HepG2 (cell line): ENCODE measurements around the gene RBCK1. TPM values are rescaled to one million over a fixed set of nuclear protein-coding genes. Genes with fewer than 3 reads are reported as not detected.
A peak's percentile ranks its signal among the peaks of the same experiment; 100 is the strongest.

Experiments
- ADNP ChIP-seq: sonication (generic); formaldehyde crosslinking; IDR thresholded peaks from 2 replicates; pipeline ENCODE4 v1.4.0; 2020; ENCODE audit warnings: missing genetic modification reagents
- CEBPG ChIP-seq: IDR thresholded peaks from 2 replicates; pipeline ENCODE4 v1.6.1; 2016
- HNF4G ChIP-seq, 2 experiments: sonication (generic) in 1 of 2; formaldehyde crosslinking in 1 of 2; IDR thresholded peaks; 2 replicates each; pipeline versions ENCODE4 v1.4.0 to v1.6.1; 2011 to 2020; ENCODE audit warnings: borderline replicate concordance in 2 of 2, low read depth in 2 of 2, mild to moderate bottlenecking in 2 of 2, low read length in 1 of 2, missing genetic modification reagents in 1 of 2, moderate library complexity in 1 of 2
- JUNB ChIP-seq: sonication (generic); formaldehyde crosslinking; IDR thresholded peaks from 2 replicates; pipeline ENCODE4 v1.8.0; 2022; ENCODE audit warnings: missing genetic modification reagents, mild to moderate bottlenecking, borderline replicate concordance
- NBN ChIP-seq: fragments of 450-650 bp; conservative IDR thresholded peaks from 2 replicates; pipeline ENCODE4 v1.6.1; 2017
- NCOA1 ChIP-seq: sonication (generic); formaldehyde crosslinking; IDR thresholded peaks from 2 replicates; pipeline ENCODE4 v1.9.0; 2021; ENCODE audit warnings: missing genetic modification reagents
- SMAD3 ChIP-seq: sonication (generic); formaldehyde crosslinking; IDR thresholded peaks from 2 replicates; pipeline ENCODE4 v1.4.0; 2020; ENCODE audit warnings: missing genetic modification reagents
- SRY ChIP-seq: sonication (generic); formaldehyde crosslinking; IDR thresholded peaks from 2 replicates; pipeline ENCODE4 v1.8.0; 2022; ENCODE audit warnings: mild to moderate bottlenecking, missing genetic modification reagents
- TCF12 ChIP-seq, 2 experiments: fragments of 450-650 bp in 1 of 2; sonication (generic) in 1 of 2; formaldehyde crosslinking in 1 of 2; IDR thresholded peaks; 2 replicates each; pipeline versions ENCODE4 v1.6.1 to v1.8.0; 2017 to 2022; ENCODE audit warnings: antibody characterized with exemption in 1 of 2, mild to moderate bottlenecking in 1 of 2, missing genetic modification reagents in 1 of 2, moderate library complexity in 1 of 2
- U2AF2 ChIP-seq: fragments of 200-400 bp; formaldehyde crosslinking; IDR thresholded peaks from 2 replicates; pipeline ENCODE4 v1.6.1; 2017; ENCODE audit warnings: low read depth, mild to moderate bottlenecking, low read length
- ZFP1 ChIP-seq: IDR thresholded peaks from 2 replicates; pipeline ENCODE4 v1.6.1; 2016
- ZNF34 ChIP-seq: sonication (generic); formaldehyde crosslinking; IDR thresholded peaks from 2 replicates; pipeline ENCODE4 v1.4.0; 2020; ENCODE audit warnings: mild to moderate bottlenecking, missing genetic modification reagents, borderline replicate concordance
- ZNF614 ChIP-seq: IDR thresholded peaks from 2 replicates; pipeline ENCODE4 v1.6.1; 2018; ENCODE audit warnings: missing biosample characterization, missing genetic modification reagents, inconsistent platforms, borderline replicate concordance
- polyA plus RNA-seq, 8 experiments: library from polyadenylated mRNA; depleted of rRNA in 3 of 8; stranded (reverse) in 7 of 8; unstranded in 1 of 8; fragments of >200 nt; fragmentation: Illumina TruSeq in 4 of 8; extraction: Trizol in 4 of 8; gene quantifications; 2 replicates each; pipeline versions ENCODE4 v1.2.1 to v1.2.3, GENCODE V29; 2011 to 2016; ENCODE audit warnings: low read depth in 4 of 8, missing spikeins in 1 of 8, mixed read lengths in 1 of 8; ENCODE audit not compliant: insufficient read depth in 1 of 8
- total RNA-seq, 5 experiments: library from RNA; depleted of rRNA; stranded (reverse); fragments of >200 nt; fragmentation: Illumina TruSeq; extraction: Trizol; gene quantifications; 2 replicates each; pipeline ENCODE4 v1.2.3, GENCODE V29; 2016; ENCODE audit warnings: low read depth in 1 of 5
- TF ChIP-seq, protein P1 (sequence below): sonication (generic); formaldehyde crosslinking; IDR thresholded peaks from 2 replicates; pipeline ENCODE4 v1.4.0; 2020; ENCODE audit warnings: missing genetic modification reagents, borderline replicate concordance
- TF ChIP-seq, protein P2 (sequence below): sonication (generic); formaldehyde crosslinking; IDR thresholded peaks from 2 replicates; pipeline ENCODE4 v1.4.0; 2020; ENCODE audit warnings: missing genetic modification reagents
- TF ChIP-seq, protein P3 (sequence below): IDR thresholded peaks from 2 replicates; pipeline ENCODE4 v1.6.1; 2012; ENCODE audit warnings: low read depth, low read length, improper control_type of control experiment
- TF ChIP-seq, protein P4 (sequence below): sonication (generic); formaldehyde crosslinking; IDR thresholded peaks from 2 replicates; pipeline ENCODE4 v1.5.1; 2020; ENCODE audit warnings: mild to moderate bottlenecking, missing genetic modification reagents, moderate library complexity
- TF ChIP-seq, protein P5 (sequence below): sonication (generic); formaldehyde crosslinking; IDR thresholded peaks from 2 replicates; pipeline ENCODE4 v1.8.0; 2022; ENCODE audit warnings: missing genetic modification reagents, mild to moderate bottlenecking, inconsistent platforms, borderline replicate concordance

RBCK1 gene
- total and polyA plus RNA-seq, 2 of the 13 experiments (the other 11 are each of a cell fraction or from before 2014, with no cell fraction given) = 149 to 215 TPM

DNA sequence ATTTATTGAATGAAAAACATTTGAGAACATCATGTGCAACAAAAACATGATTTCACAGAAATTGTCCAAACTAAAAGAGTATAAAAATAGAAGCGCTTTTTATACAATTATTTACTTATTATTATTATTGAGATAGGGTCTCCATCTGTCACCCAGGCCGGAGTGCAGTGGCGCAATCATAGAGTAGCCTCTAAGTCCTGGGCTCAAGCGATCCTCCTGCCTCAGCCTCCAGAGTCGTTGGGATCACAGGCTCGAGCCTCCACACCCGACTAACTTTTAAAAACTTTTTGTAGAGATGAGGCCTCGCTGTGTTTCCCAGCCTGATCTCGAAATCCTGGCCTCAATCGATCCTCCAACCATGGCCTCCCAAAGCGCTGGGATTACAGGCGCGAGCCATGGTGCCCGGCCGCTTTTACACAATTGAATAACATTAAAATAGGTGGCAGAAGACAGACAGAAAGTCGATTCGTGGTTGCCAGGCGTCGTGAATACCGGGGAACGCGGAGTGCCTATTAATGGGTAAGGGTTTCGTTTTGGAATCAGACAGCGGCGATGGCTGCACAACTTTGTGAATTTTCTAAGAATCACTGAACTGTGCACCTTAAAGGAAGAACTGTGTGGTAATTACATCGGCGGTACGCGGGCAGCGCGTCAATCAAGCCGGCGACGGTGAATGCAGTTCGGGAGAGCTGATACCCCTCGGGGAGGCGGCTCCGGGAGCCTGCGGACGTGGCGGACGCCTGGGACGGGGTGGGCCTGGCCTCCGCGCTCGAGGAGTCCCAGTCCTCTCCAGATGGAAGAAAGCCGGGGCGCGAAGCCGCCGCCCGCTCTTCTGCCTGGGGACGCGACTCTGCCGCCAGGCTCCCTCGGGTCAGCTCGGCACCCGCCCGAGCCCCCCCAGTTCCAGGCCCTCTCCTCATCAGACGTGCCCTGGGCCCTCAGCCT lies 53.4 kb downstream of the RBCK1 start (continued):
- TF ChIP-seq ZNF34 (CRISPR knock-in tag) (no peak), NBN (no peak), ADNP (CRISPR knock-in tag) (peak; percentile 68; the same call in 1 of the 2 replicates), SMAD3 (CRISPR knock-in tag) (no peak; the same call in 1 of the 2 replicates), HNF4G (IDR thresholded peaks at IDR 0.05; ENCODE audit: borderline replicate concordance, low read depth, low read length) (peak; percentile 9; the same call in 1 of the 2 replicates), HNF4G (CRISPR knock-in tag; IDR thresholded peaks at IDR 0.05; ENCODE audit: borderline replicate concordance, low read depth) (no peak), U2AF2 (no peak), ZNF614 (CRISPR knock-in tag) (no peak; the same call in 1 of the 2 replicates), ZFP1 (CRISPR knock-in tag) (no peak), CEBPG (CRISPR knock-in tag) (peak; percentile 64; the same call in 1 of the 2 replicates), TCF12 (IDR thresholded peaks at IDR 0.05) (no peak), TCF12 (CRISPR knock-in tag; IDR thresholded peaks at IDR 0.05) (peak; percentile 40; the same call in 1 of the 2 replicates), JUNB (no peak), NCOA1 (CRISPR knock-in tag) (0 out of 2 replicates have a peak, but pooled peaks have one; percentile 74), SRY (CRISPR knock-in tag) (no peak)
- TF ChIP-seq, protein P1, sequence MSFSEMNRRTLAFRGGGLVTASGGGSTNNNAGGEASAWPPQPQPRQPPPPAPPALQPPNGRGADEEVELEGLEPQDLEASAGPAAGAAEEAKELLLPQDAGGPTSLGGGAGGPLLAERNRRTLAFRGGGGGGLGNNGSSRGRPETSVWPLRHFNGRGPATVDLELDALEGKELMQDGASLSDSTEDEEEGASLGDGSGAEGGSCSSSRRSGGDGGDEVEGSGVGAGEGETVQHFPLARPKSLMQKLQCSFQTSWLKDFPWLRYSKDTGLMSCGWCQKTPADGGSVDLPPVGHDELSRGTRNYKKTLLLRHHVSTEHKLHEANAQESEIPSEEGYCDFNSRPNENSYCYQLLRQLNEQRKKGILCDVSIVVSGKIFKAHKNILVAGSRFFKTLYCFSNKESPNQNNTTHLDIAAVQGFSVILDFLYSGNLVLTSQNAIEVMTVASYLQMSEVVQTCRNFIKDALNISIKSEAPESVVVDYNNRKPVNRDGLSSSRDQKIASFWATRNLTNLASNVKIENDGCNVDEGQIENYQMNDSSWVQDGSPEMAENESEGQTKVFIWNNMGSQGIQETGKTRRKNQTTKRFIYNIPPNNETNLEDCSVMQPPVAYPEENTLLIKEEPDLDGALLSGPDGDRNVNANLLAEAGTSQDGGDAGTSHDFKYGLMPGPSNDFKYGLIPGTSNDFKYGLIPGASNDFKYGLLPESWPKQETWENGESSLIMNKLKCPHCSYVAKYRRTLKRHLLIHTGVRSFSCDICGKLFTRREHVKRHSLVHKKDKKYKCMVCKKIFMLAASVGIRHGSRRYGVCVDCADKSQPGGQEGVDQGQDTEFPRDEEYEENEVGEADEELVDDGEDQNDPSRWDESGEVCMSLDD (CRISPR knock-in tag) = 0 out of 2 replicates have a peak, but pooled peaks have one; percentile 17
- TF ChIP-seq, protein P2, sequence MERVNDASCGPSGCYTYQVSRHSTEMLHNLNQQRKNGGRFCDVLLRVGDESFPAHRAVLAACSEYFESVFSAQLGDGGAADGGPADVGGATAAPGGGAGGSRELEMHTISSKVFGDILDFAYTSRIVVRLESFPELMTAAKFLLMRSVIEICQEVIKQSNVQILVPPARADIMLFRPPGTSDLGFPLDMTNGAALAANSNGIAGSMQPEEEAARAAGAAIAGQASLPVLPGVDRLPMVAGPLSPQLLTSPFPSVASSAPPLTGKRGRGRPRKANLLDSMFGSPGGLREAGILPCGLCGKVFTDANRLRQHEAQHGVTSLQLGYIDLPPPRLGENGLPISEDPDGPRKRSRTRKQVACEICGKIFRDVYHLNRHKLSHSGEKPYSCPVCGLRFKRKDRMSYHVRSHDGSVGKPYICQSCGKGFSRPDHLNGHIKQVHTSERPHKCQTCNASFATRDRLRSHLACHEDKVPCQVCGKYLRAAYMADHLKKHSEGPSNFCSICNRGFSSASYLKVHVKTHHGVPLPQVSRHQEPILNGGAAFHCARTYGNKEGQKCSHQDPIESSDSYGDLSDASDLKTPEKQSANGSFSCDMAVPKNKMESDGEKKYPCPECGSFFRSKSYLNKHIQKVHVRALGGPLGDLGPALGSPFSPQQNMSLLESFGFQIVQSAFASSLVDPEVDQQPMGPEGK (CRISPR knock-in tag) = no peak; the same call in 1 of the 2 replicates
- TF ChIP-seq, protein P3, sequence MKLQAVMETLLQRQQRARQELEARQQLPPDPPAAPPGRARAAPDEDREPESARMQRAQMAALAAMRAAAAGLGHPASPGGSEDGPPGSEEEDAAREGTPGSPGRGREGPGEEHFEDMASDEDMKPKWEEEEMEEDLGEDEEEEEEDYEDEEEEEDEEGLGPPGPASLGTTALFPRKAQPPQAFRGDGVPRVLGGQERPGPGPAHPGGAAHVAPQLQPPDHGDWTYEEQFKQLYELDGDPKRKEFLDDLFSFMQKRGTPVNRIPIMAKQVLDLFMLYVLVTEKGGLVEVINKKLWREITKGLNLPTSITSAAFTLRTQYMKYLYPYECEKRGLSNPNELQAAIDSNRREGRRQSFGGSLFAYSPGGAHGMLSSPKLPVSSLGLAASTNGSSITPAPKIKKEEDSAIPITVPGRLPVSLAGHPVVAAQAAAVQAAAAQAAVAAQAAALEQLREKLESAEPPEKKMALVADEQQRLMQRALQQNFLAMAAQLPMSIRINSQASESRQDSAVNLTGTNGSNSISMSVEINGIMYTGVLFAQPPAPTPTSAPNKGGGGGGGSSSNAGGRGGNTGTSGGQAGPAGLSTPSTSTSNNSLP = no peak
- TF ChIP-seq, protein P4, sequence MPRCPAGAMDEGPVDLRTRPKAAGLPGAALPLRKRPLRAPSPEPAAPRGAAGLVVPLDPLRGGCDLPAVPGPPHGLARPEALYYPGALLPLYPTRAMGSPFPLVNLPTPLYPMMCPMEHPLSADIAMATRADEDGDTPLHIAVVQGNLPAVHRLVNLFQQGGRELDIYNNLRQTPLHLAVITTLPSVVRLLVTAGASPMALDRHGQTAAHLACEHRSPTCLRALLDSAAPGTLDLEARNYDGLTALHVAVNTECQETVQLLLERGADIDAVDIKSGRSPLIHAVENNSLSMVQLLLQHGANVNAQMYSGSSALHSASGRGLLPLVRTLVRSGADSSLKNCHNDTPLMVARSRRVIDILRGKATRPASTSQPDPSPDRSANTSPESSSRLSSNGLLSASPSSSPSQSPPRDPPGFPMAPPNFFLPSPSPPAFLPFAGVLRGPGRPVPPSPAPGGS = no peak
- TF ChIP-seq, protein P5, sequence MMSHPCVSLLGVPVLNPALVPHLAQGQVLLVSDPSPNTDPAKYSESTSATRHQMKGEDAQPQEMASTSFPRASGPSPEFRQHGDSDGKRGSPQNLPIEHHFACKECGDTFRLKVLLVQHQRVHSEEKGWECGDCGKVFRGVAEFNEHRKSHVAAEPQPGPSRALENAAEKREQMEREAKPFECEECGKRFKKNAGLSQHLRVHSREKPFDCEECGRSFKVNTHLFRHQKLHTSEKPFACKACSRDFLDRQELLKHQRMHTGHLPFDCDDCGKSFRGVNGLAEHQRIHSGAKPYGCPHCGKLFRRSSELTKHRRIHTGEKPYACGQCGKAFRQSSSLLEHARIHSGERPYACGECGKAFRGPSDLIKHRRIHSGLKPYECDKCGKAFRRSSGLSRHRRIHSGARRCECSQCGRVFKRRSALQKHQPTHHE = peak; percentile 72; the same call in 1 of the 2 replicates
